ENCODE data around the gene C22orf15. TPM values are rescaled to one million over a fixed set of nuclear protein-coding genes. Genes with fewer than 3 reads are reported as not detected.
A peak's percentile ranks its signal among the peaks of the same experiment; 100 is the strongest.

The C22orf15 gene
- total and polyA plus RNA-seq, 9 of the 15 experiments (the other 6 are each of a cell fraction or from before 2014, with no cell fraction given), result 0.07 TPM; not detected in 8

GRCh38 chr22:23812378-23812777 lies 49.6 kb downstream of the C22orf15 start:
- H3K27me3 ChIP-seq (ENCODE audit: control insufficient read depth in 2 of 2, insufficient read depth in 2 of 2, low read length in 2 of 2), result no peaks in the 10 kb centered on the region
- ChIA-PET CTCF (ENCODE audit: low intra/inter-chr PET ratio) (no interaction called here), POLR2A (interaction anchor here (0.6 to 1.3 kb wide), 2 partner anchors 39 to 228 kb away, joined by 3 to 6 read pairs; no protein-coding TSS in a partner anchor)
- H2AFZ ChIP-seq (ENCODE audit: low read depth, low read length), result no peak overlapping the region
- FAIRE-seq (no peak), ATAC-seq (no peak), DNase-seq (ENCODE audit: extremely low read depth in 1 of 4, low spot score in 3 of 4) (no peak)
- H3K79me2 ChIP-seq (ENCODE audit: control insufficient read depth, insufficient read depth, low read length), result no peaks in the 10 kb centered on the region
- H3K9ac ChIP-seq (ENCODE audit: insufficient read depth in 1 of 2, low read depth in 2 of 2, low read length in 2 of 2), result no peak overlapping the region
- no peaks in the 10 kb centered on the region for H3K9me3 ChIP-seq (replicated peaks; ENCODE audit: control insufficient read depth, insufficient read depth, low read depth, low read length)
- no peaks in the 10 kb centered on the region for H4K20me1 ChIP-seq (replicated peaks; ENCODE audit: control insufficient read depth, insufficient read depth, low read length)
- H3K4me3 ChIP-seq, result no peak overlapping the region
- peak; percentile 87 for TF ChIP-seq CEBPB (tag; IDR thresholded peaks at IDR 0.05)
- no peak for TF ChIP-seq RFX7 (CRISPR knock-in tag; IDR thresholded peaks at IDR 0.05)
- no peak for TF ChIP-seq E2F1 (CRISPR knock-in tag; IDR thresholded peaks at IDR 0.05)
- no peak for TF ChIP-seq CEBPG (CRISPR knock-in tag; IDR thresholded peaks at IDR 0.05)
- peak; percentile 50 to 80 for TF ChIP-seq CEBPG (tag; conservative IDR thresholded peaks at IDR 0.05 in 1 of 2, IDR thresholded peaks at IDR 0.05 in 1 of 2)
- no peak overlapping the region for H3K27ac ChIP-seq (ENCODE audit: extremely low read depth, low read depth, low read length)
- in situ Hi-C loops (cut with MboI), result no loop called here
- intact Hi-C loops (cut with micrococcal nuclease), result no loop called here
- no peaks in the 10 kb centered on the region for H3K9me1 ChIP-seq (ENCODE audit: control insufficient read depth, insufficient read depth, low read length)
- WGBS (ENCODE audit: insufficient coverage, low coverage, missing lambda C conversion rate), result 94% methylated on average over 4 of the region's 4 CpGs
- H3K36me3 ChIP-seq (ENCODE audit: control insufficient read depth, insufficient read depth, low read length), result peaks cover 26% of the 10 kb centered on the region; the same call in 2 of the 3 replicates
- H3K4me2 ChIP-seq (ENCODE audit: insufficient read depth, low read length), result no peak overlapping the region
- no peaks in the 10 kb centered on the region; a peak in 1 of 5 replicates for H3K4me1 ChIP-seq (replicated peaks in 1 of 2; ENCODE audit: control insufficient read depth in 2 of 2, insufficient read depth in 2 of 2, low read length in 2 of 2)
- no TSS peak for BruUV-seq (replicated peaks)

Other genes with a start within 250 kb of the C22orf15 start
Only the 7 nearest of the 17 such genes appear.
- not detected in 2 replicates for gene RGL4, start 72.0 kb upstream of the C22orf15 start, total RNA-seq (2014; rRNA removed)
- gene RGL4, start 72.0 kb upstream of the C22orf15 start, total RNA-seq (2014; rRNA removed; fragmentation: Illumina TruSeq; extraction: Trizol), result not detected in 2 replicates
- gene RGL4, start 72.0 kb upstream of the C22orf15 start, total RNA-seq (2015; rRNA removed; fragmentation: Illumina TruSeq; extraction: Trizol), result not detected in 2 replicates
- not detected in 2 replicates for gene RGL4, start 72.0 kb upstream of the C22orf15 start, total RNA-seq (2021)
- gene RGL4, start 72.0 kb upstream of the C22orf15 start, polyA plus RNA-seq (2011; rRNA removed), result not detected in 2 replicates
- gene RGL4, start 72.0 kb upstream of the C22orf15 start, polyA plus RNA-seq (2014; fragmentation: Illumina TruSeq; extraction: Trizol), result not detected in 2 replicates
- not detected for gene RGL4, start 72.0 kb upstream of the C22orf15 start, polyA plus RNA-seq (2014; fragmentation: Nextera tagmentation; extraction: Ambion mirVana)
- not detected in 2 replicates for gene RGL4, start 72.0 kb upstream of the C22orf15 start, polyA plus RNA-seq (2014; rRNA removed)
- gene ZNF70, start 11.9 kb upstream of the C22orf15 start, total RNA-seq (2014; rRNA removed), result 1.4 and 1.8 TPM in 2 replicates
- gene ZNF70, start 11.9 kb upstream of the C22orf15 start, total RNA-seq (2014; rRNA removed; fragmentation: Illumina TruSeq; extraction: Trizol), result 2.3 TPM in 2 replicates
- 2.4 and 2.5 TPM in 2 replicates for gene ZNF70, start 11.9 kb upstream of the C22orf15 start, total RNA-seq (2015; rRNA removed; fragmentation: Illumina TruSeq; extraction: Trizol)
- gene ZNF70, start 11.9 kb upstream of the C22orf15 start, total RNA-seq (2021), result 3.2 and 3.3 TPM in 2 replicates
- 0.57 and 0.58 TPM in 2 replicates for gene ZNF70, start 11.9 kb upstream of the C22orf15 start, polyA plus RNA-seq (2011; rRNA removed)
- 1.3 and 1.5 TPM in 2 replicates for gene ZNF70, start 11.9 kb upstream of the C22orf15 start, polyA plus RNA-seq (2014; fragmentation: Illumina TruSeq; extraction: Trizol)
- under 1 TPM; 0.14 to 0.18 TPM for gene ZNF70, start 11.9 kb upstream of the C22orf15 start, polyA plus RNA-seq (2014; fragmentation: Nextera tagmentation; extraction: Ambion mirVana)
- gene ZNF70, start 11.9 kb upstream of the C22orf15 start, polyA plus RNA-seq (2014; rRNA removed), result 1.1 and 1.3 TPM in 2 replicates
- not detected in 2 replicates for gene VPREB3, start 8.6 kb upstream of the C22orf15 start, total RNA-seq (2014; rRNA removed)
- gene VPREB3, start 8.6 kb upstream of the C22orf15 start, total RNA-seq (2014; rRNA removed; fragmentation: Illumina TruSeq; extraction: Trizol), result not detected in 2 replicates
- not detected in 2 replicates for gene VPREB3, start 8.6 kb upstream of the C22orf15 start, total RNA-seq (2015; rRNA removed; fragmentation: Illumina TruSeq; extraction: Trizol)
- 0.71 TPM in 1 of 2 replicates, not detected in the other for gene VPREB3, start 8.6 kb upstream of the C22orf15 start, total RNA-seq (2021)
- gene VPREB3, start 8.6 kb upstream of the C22orf15 start, polyA plus RNA-seq (2011; rRNA removed), result 0.20 TPM in 1 of 2 replicates, not detected in the other
- not detected in 2 replicates for gene VPREB3, start 8.6 kb upstream of the C22orf15 start, polyA plus RNA-seq (2014; fragmentation: Illumina TruSeq; extraction: Trizol)
- under 1 TPM in 1 of 2 experiments, not detected in 1; 0.14 TPM for gene VPREB3, start 8.6 kb upstream of the C22orf15 start, polyA plus RNA-seq (2014; fragmentation: Nextera tagmentation; extraction: Ambion mirVana)
- not detected in 2 replicates for gene VPREB3, start 8.6 kb upstream of the C22orf15 start, polyA plus RNA-seq (2014; rRNA removed)
- gene CHCHD10, start 5.0 kb downstream of the C22orf15 start, total RNA-seq (2014; rRNA removed), result 84.9 and 214 TPM in 2 replicates
- gene CHCHD10, start 5.0 kb downstream of the C22orf15 start, total RNA-seq (2014; rRNA removed; fragmentation: Illumina TruSeq; extraction: Trizol), result 76.4 and 102 TPM in 2 replicates
- 124 and 130 TPM in 2 replicates for gene CHCHD10, start 5.0 kb downstream of the C22orf15 start, total RNA-seq (2015; rRNA removed; fragmentation: Illumina TruSeq; extraction: Trizol)
- gene CHCHD10, start 5.0 kb downstream of the C22orf15 start, total RNA-seq (2021), result 270 and 292 TPM in 2 replicates
- 51.1 and 51.8 TPM in 2 replicates for gene CHCHD10, start 5.0 kb downstream of the C22orf15 start, polyA plus RNA-seq (2011; rRNA removed)
- gene CHCHD10, start 5.0 kb downstream of the C22orf15 start, polyA plus RNA-seq (2014; fragmentation: Illumina TruSeq; extraction: Trizol), result 157 and 178 TPM in 2 replicates
- gene CHCHD10, start 5.0 kb downstream of the C22orf15 start, polyA plus RNA-seq (2014; fragmentation: Nextera tagmentation; extraction: Ambion mirVana), result 10 to 100 TPM; 15.2 to 41.0 TPM
- gene CHCHD10, start 5.0 kb downstream of the C22orf15 start, polyA plus RNA-seq (2014; rRNA removed), result 159 and 170 TPM in 2 replicates
- 0.57 and 1.4 TPM in 2 replicates for gene MMP11, start 9.9 kb downstream of the C22orf15 start, total RNA-seq (2014; rRNA removed)
- 0.13 and 0.25 TPM in 2 replicates for gene MMP11, start 9.9 kb downstream of the C22orf15 start, total RNA-seq (2014; rRNA removed; fragmentation: Illumina TruSeq; extraction: Trizol)
- 0.14 and 0.15 TPM in 2 replicates for gene MMP11, start 9.9 kb downstream of the C22orf15 start, total RNA-seq (2015; rRNA removed; fragmentation: Illumina TruSeq; extraction: Trizol)
- 0.58 and 1.4 TPM in 2 replicates for gene MMP11, start 9.9 kb downstream of the C22orf15 start, total RNA-seq (2021)
- gene MMP11, start 9.9 kb downstream of the C22orf15 start, polyA plus RNA-seq (2011; rRNA removed), result 1.1 and 1.3 TPM in 2 replicates
- 0.25 and 1.2 TPM in 2 replicates for gene MMP11, start 9.9 kb downstream of the C22orf15 start, polyA plus RNA-seq (2014; fragmentation: Illumina TruSeq; extraction: Trizol)
- gene MMP11, start 9.9 kb downstream of the C22orf15 start, polyA plus RNA-seq (2014; fragmentation: Nextera tagmentation; extraction: Ambion mirVana), result not detected
- 0.40 and 1.8 TPM in 2 replicates for gene MMP11, start 9.9 kb downstream of the C22orf15 start, polyA plus RNA-seq (2014; rRNA removed)
- gene SMARCB1, start 24.0 kb downstream of the C22orf15 start, total RNA-seq (2014; rRNA removed), result 65.4 and 74.0 TPM in 2 replicates
- 39.5 and 44.5 TPM in 2 replicates for gene SMARCB1, start 24.0 kb downstream of the C22orf15 start, total RNA-seq (2014; rRNA removed; fragmentation: Illumina TruSeq; extraction: Trizol)
- 50.9 and 53.7 TPM in 2 replicates for gene SMARCB1, start 24.0 kb downstream of the C22orf15 start, total RNA-seq (2015; rRNA removed; fragmentation: Illumina TruSeq; extraction: Trizol)
- 79.1 and 79.2 TPM in 2 replicates for gene SMARCB1, start 24.0 kb downstream of the C22orf15 start, total RNA-seq (2021)
- gene SMARCB1, start 24.0 kb downstream of the C22orf15 start, polyA plus RNA-seq (2011; rRNA removed), result 113 and 117 TPM in 2 replicates
- 111 TPM in 2 replicates for gene SMARCB1, start 24.0 kb downstream of the C22orf15 start, polyA plus RNA-seq (2014; fragmentation: Illumina TruSeq; extraction: Trizol)
- gene SMARCB1, start 24.0 kb downstream of the C22orf15 start, polyA plus RNA-seq (2014; fragmentation: Nextera tagmentation; extraction: Ambion mirVana), result 1 to 10 TPM; 1.2 to 3.0 TPM
- gene SMARCB1, start 24.0 kb downstream of the C22orf15 start, polyA plus RNA-seq (2014; rRNA removed), result 75.3 and 90.2 TPM in 2 replicates
- 6.2 and 6.9 TPM in 2 replicates for gene DERL3, start 76.0 kb downstream of the C22orf15 start, total RNA-seq (2014; rRNA removed)
- 0.77 and 1.7 TPM in 2 replicates for gene DERL3, start 76.0 kb downstream of the C22orf15 start, total RNA-seq (2014; rRNA removed; fragmentation: Illumina TruSeq; extraction: Trizol)
- gene DERL3, start 76.0 kb downstream of the C22orf15 start, total RNA-seq (2015; rRNA removed; fragmentation: Illumina TruSeq; extraction: Trizol), result 1.4 and 2.4 TPM in 2 replicates
- gene DERL3, start 76.0 kb downstream of the C22orf15 start, total RNA-seq (2021), result 8.8 and 9.2 TPM in 2 replicates
- gene DERL3, start 76.0 kb downstream of the C22orf15 start, polyA plus RNA-seq (2011; rRNA removed), result 8.3 and 19.3 TPM in 2 replicates
- 4.8 and 7.4 TPM in 2 replicates for gene DERL3, start 76.0 kb downstream of the C22orf15 start, polyA plus RNA-seq (2014; fragmentation: Illumina TruSeq; extraction: Trizol)
- gene DERL3, start 76.0 kb downstream of the C22orf15 start, polyA plus RNA-seq (2014; fragmentation: Nextera tagmentation; extraction: Ambion mirVana), result 1 to 10 TPM; 1.3 to 2.9 TPM
- 12.1 and 12.4 TPM in 2 replicates for gene DERL3, start 76.0 kb downstream of the C22orf15 start, polyA plus RNA-seq (2014; rRNA removed)